Measurements from ENCODE around the gene PPIL4. TPM values are rescaled to one million over a fixed set of nuclear protein-coding genes. Genes with fewer than 3 reads are reported as not detected.

The PPIL4 gene
- total and polyA plus RNA-seq, 2 of the 13 experiments (the other 11 are each of a cell fraction or from before 2014, with no cell fraction given), result 5.5 to 46.0 TPM

DNA sequence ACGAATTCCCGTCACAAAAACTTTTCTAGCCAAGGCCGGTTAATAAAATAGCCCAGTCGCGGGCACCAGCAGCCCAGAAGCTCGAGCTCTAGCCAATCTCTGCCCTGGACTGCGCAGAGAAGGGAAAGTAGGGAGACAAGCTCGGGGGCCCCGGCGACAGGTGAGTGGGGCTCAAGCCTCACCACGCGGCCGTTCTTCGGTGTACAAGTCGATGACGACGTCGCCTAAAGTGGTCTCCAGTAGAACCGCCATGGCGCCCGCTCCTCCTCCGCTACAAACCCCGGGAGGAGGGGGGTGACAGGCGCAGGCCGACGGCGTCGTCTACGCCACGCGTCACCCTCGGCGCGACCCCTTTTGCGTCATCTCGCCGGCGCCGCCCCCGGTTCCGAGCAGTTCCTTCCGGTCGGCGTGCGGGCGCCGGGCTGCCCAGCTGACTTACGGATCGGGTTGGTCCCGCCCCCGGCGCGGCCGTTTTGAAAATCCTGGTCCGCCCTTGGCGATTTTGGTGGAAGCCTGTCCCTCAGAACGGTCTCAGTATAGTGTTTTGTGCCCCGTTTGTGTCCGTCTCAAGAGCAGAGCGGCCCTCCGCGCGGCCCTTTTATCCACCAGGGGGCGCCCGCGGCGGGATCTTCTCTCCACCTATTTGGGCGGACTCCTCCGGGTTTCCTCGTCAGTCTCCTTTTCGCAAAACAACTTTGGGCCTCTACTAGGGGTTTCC lies at the start of gene PPIL4 (continued):
- TF ChIP-seq, protein P1, sequence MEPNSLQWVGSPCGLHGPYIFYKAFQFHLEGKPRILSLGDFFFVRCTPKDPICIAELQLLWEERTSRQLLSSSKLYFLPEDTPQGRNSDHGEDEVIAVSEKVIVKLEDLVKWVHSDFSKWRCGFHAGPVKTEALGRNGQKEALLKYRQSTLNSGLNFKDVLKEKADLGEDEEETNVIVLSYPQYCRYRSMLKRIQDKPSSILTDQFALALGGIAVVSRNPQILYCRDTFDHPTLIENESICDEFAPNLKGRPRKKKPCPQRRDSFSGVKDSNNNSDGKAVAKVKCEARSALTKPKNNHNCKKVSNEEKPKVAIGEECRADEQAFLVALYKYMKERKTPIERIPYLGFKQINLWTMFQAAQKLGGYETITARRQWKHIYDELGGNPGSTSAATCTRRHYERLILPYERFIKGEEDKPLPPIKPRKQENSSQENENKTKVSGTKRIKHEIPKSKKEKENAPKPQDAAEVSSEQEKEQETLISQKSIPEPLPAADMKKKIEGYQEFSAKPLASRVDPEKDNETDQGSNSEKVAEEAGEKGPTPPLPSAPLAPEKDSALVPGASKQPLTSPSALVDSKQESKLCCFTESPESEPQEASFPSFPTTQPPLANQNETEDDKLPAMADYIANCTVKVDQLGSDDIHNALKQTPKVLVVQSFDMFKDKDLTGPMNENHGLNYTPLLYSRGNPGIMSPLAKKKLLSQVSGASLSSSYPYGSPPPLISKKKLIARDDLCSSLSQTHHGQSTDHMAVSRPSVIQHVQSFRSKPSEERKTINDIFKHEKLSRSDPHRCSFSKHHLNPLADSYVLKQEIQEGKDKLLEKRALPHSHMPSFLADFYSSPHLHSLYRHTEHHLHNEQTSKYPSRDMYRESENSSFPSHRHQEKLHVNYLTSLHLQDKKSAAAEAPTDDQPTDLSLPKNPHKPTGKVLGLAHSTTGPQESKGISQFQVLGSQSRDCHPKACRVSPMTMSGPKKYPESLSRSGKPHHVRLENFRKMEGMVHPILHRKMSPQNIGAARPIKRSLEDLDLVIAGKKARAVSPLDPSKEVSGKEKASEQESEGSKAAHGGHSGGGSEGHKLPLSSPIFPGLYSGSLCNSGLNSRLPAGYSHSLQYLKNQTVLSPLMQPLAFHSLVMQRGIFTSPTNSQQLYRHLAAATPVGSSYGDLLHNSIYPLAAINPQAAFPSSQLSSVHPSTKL (CRISPR knock-in tag; IDR thresholded peaks at IDR 0.05), result peak; percentile 69
- TF ChIP-seq ZNF263 (CRISPR knock-in tag; IDR thresholded peaks at IDR 0.05) (peak; percentile 29; the same call in 1 of the 2 replicates), ELF1 (CRISPR knock-in tag; IDR thresholded peaks at IDR 0.05) (peak; percentile 98), KLF9 (CRISPR knock-in tag; IDR thresholded peaks at IDR 0.05; ENCODE audit: low read depth) (peak; percentile 96), PHF8 (CRISPR knock-in tag; IDR thresholded peaks at IDR 0.05) (peak; percentile 94), NFYB (CRISPR knock-in tag; IDR thresholded peaks at IDR 0.05) (peak; percentile 64), MATR3 (CRISPR knock-in tag; IDR thresholded peaks at IDR 0.05) (no peak), ZNF747 (CRISPR knock-in tag; IDR thresholded peaks at IDR 0.05; ENCODE audit: borderline replicate concordance) (peak; percentile 85; the same call in 1 of the 2 replicates), HNRNPLL (IDR thresholded peaks at IDR 0.05; ENCODE audit: low read depth, low read length, poor library complexity, severe bottlenecking) (peak; percentile 87), ZNF451 (CRISPR knock-in tag; IDR thresholded peaks at IDR 0.05) (peak; percentile 90; the same call in 1 of the 2 replicates), TGIF2 (CRISPR knock-in tag; IDR thresholded peaks at IDR 0.05) (peak; percentile 95), KDM2A (CRISPR knock-in tag; IDR thresholded peaks at IDR 0.05; ENCODE audit: borderline replicate concordance, low read depth) (peak; percentile 94), ZNF562 (CRISPR knock-in tag; IDR thresholded peaks at IDR 0.05; ENCODE audit: borderline replicate concordance) (no peak), FOXK1 (CRISPR knock-in tag; IDR thresholded peaks at IDR 0.05; ENCODE audit: borderline replicate concordance, low read depth) (peak; percentile 99), ZNF589 (CRISPR knock-in tag; conservative IDR thresholded peaks at IDR 0.05) (peak; percentile 73), SAFB2 (CRISPR knock-in tag; IDR thresholded peaks at IDR 0.05; ENCODE audit: borderline replicate concordance, low read depth) (peak; percentile 96), SUZ12 (IDR thresholded peaks at IDR 0.05; ENCODE audit: low read depth, low read length) (no peak)
- TF ChIP-seq, protein P2, sequence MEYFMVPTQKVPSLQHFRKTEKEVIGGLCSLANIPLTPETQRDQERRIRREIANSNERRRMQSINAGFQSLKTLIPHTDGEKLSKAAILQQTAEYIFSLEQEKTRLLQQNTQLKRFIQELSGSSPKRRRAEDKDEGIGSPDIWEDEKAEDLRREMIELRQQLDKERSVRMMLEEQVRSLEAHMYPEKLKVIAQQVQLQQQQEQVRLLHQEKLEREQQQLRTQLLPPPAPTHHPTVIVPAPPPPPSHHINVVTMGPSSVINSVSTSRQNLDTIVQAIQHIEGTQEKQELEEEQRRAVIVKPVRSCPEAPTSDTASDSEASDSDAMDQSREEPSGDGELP (IDR thresholded peaks at IDR 0.05; ENCODE audit: borderline replicate concordance, low read depth), result peak; percentile 98
- TF ChIP-seq, protein P3, sequence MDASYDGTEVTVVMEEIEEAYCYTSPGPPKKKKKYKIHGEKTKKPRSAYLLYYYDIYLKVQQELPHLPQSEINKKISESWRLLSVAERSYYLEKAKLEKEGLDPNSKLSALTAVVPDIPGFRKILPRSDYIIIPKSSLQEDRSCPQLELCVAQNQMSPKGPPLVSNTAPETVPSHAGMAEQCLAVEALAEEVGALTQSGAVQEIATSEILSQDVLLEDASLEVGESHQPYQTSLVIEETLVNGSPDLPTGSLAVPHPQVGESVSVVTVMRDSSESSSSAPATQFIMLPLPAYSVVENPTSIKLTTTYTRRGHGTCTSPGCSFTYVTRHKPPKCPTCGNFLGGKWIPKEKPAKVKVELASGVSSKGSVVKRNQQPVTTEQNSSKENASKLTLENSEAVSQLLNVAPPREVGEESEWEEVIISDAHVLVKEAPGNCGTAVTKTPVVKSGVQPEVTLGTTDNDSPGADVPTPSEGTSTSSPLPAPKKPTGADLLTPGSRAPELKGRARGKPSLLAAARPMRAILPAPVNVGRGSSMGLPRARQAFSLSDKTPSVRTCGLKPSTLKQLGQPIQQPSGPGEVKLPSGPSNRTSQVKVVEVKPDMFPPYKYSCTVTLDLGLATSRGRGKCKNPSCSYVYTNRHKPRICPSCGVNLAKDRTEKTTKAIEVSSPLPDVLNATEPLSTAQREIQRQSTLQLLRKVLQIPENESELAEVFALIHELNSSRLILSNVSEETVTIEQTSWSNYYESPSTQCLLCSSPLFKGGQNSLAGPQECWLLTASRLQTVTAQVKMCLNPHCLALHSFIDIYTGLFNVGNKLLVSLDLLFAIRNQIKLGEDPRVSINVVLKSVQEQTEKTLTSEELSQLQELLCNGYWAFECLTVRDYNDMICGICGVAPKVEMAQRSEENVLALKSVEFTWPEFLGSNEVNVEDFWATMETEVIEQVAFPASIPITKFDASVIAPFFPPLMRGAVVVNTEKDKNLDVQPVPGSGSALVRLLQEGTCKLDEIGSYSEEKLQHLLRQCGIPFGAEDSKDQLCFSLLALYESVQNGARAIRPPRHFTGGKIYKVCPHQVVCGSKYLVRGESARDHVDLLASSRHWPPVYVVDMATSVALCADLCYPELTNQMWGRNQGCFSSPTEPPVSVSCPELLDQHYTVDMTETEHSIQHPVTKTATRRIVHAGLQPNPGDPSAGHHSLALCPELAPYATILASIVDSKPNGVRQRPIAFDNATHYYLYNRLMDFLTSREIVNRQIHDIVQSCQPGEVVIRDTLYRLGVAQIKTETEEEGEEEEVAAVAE (CRISPR knock-in tag; IDR thresholded peaks at IDR 0.05; ENCODE audit: borderline replicate concordance), result peak; percentile 65; the same call in 1 of the 2 replicates
- TF ChIP-seq, protein P4, sequence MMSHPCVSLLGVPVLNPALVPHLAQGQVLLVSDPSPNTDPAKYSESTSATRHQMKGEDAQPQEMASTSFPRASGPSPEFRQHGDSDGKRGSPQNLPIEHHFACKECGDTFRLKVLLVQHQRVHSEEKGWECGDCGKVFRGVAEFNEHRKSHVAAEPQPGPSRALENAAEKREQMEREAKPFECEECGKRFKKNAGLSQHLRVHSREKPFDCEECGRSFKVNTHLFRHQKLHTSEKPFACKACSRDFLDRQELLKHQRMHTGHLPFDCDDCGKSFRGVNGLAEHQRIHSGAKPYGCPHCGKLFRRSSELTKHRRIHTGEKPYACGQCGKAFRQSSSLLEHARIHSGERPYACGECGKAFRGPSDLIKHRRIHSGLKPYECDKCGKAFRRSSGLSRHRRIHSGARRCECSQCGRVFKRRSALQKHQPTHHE (CRISPR knock-in tag; IDR thresholded peaks at IDR 0.05; ENCODE audit: borderline replicate concordance), result peak; percentile 84; the same call in 1 of the 2 replicates
